Adrenal gland (tissue), 12 donors: ENCODE results near the gene ABT1. TPM values are rescaled to one million over a fixed set of nuclear protein-coding genes. Genes with fewer than 3 reads are reported as not detected.

ENCODE experiments used
- DNase-seq, 7 donors: peaks; one replicate each; pipeline ENCODE4 v3.0.0-alpha.2; 2019 to 2020
- H3K27ac ChIP-seq, 5 donors: fragments of 200-600 bp; sonication (generic) in 4 of 5; 1 replicate in 3 of 5; 2 replicates in 2 of 5; pipeline versions ENCODE4 v1.5.1 to v1.8.0; 2016 to 2020; ENCODE audit warnings: mild to moderate bottlenecking in 1 of 5
- H3K27me3 ChIP-seq: fragments of 200-600 bp; 2 replicates; pipeline ENCODE4 v1.8.0; 2021
- H3K36me3 ChIP-seq, 2 donors: fragments of 200-600 bp; replicated peaks in 1 of 2; 1 replicate in 1 of 2; 2 replicates in 1 of 2; pipeline versions ENCODE4 v1.5.1 to v1.8.0; 2018 to 2022
- H3K4me1 ChIP-seq, 2 donors: fragments of 200-600 bp; replicated peaks in 1 of 2; 1 replicate in 1 of 2; 2 replicates in 1 of 2; pipeline versions ENCODE4 v1.5.1 to v1.8.0; 2018 to 2021
- H3K4me3 ChIP-seq, 4 donors: fragments of 200-600 bp; sonication (generic) in 3 of 4; one replicate each; pipeline ENCODE4 v1.5.1; 2016 to 2018
- H3K9me3 ChIP-seq, 3 donors: fragments of 200-600 bp; sonication (generic) in 1 of 3; replicated peaks in 1 of 3; 1 replicate in 2 of 3; 2 replicates in 1 of 3; pipeline versions ENCODE4 v1.5.1 to v1.8.0; 2016 to 2021
- POLR2A ChIP-seq, 2 donors: fragments of 450-650 bp; IDR thresholded peaks; one replicate each; pipeline ENCODE4 v1.6.1; 2017; ENCODE audit warnings: antibody characterized with exemption in 2 of 2, mild to moderate bottlenecking in 2 of 2, moderate library complexity in 1 of 2
- whole genome bisulfite sequencing, 4 donors: extraction: QIAGEN DNeasy Blood & Tissue Kit in 2 of 4; methylation state at CpG; one replicate each; pipeline versions ENCODE4 v1.1.5 to v1.1.7; 2013 to 2017; 5-methylcytosine and 5-hydroxymethylcytosine counted together
- intact Hi-C, 2 donors: fragments of 100-400 bp; cut with DNase I; formaldehyde crosslinking; loops; one replicate each; pipeline versions ENCODE4 v1.14.1 to v1.15.0; 2022 to 2023
- polyA plus RNA-seq, 3 donors: library from polyadenylated mRNA; stranded (reverse); fragments of 200-250 nt in 2 of 3; fragments of 350-450 nt in 1 of 3; fragmentation: Illumina TruSeq in 1 of 3; extraction: RNeasy Lipid Tissue Mini Kit (QIAGEN cat#74804) in 1 of 3; gene quantifications; one replicate each; pipeline ENCODE4 v1.2.3, GENCODE V29; 2013 to 2014
- total RNA-seq, 9 donors: library from RNA; depleted of rRNA in 4 of 9; stranded (reverse); fragments of >200 nt in 4 of 9; fragments of 120-200 nt in 1 of 9; fragmentation: NEBNext Ultra II Directional in 1 of 9; extraction: Animal tissue kit (Norgen Biotek cat#: 25700) in 1 of 9; gene quantifications; one replicate each; pipeline versions ENCODE4 v1.1.0 to v1.2.4, GENCODE V29; 2013 to 2023
- TF ChIP-seq, protein P1 (sequence below), 6 experiments: fragments of 450-650 bp in 4 of 6; fragments of 200-600 bp in 2 of 6; sonication (generic) in 1 of 6; IDR thresholded peaks; 1 replicate in 5 of 6; 2 replicates in 1 of 6; pipeline versions ENCODE4 v1.5.1 to v1.8.0; 2016 to 2021; ENCODE audit warnings: antibody characterized with exemption in 6 of 6, mild to moderate bottlenecking in 2 of 6, moderate library complexity in 1 of 6
- donor health status: healthy with polysubstance abuse.
- donor health status: Bipolar disorder and iron deficiency.
- donor health status: DM: yes; HTN: yes; CAD: no.
- donor health status: DM: no; HTN: no; CAD: no.
- donor health status: DM: no; HTN: no; CAD: no.
- donor health status: DM: yes; HTN: yes; CAD: no.

The ABT1 gene
- total and polyA plus RNA-seq, 12 donors: 7.3 to 21.6 (median 12.1) TPM

DNA sequence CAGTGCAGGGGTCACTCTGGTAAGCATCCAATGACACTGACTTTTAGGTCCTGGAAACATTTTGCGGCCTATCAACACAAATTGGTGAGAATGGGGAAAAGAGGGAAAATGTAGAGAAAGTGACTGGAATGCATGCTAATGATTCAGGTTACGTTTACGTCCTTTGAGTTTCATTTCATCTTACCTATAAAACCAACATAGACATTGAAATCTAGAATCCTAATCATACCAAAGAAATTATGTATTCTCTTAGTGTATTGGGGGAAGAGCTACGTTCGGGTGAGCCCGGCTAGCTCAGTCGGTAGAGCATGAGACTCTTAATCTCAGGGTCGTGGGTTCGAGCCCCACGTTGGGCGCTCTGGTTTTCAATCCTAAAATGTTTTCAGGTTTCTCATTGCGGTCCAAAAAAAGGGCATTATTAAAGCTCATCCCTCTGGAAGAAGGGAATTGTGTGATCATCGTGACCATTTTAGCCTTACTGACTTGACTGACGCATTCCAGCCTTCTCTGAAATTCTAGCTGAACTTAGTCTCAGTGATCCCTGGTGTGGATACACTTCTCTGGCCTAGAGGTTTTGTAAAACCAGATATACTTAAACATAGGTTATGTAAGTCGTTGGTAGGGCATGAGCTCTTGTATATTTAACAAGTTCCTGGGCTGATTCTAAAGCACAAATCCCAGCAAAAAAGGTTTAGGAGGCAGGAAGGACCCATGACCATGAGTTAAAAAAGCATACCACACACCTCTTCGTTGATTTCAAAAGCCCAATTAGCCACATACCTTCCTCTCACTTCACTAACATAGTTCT is 40.3 kb upstream of the ABT1 start:
- intact Hi-C loops: loop anchor here in 1 of 2 donors (10.0 kb wide), 1 partner anchor 242 kb away; no protein-coding TSS in a partner anchor
- no peaks in the 10 kb centered on the region for H3K27me3 ChIP-seq
- no peak overlapping the region for H3K27ac ChIP-seq
- no peaks in the 10 kb centered on the region for H3K9me3 ChIP-seq
- H3K36me3 ChIP-seq: no peaks in the 10 kb centered on the region
- 33 to 39% (median 35%) methylated on average over 16 of the region's 16 CpGs for WGBS, 4 donors
- TF ChIP-seq, protein P1, sequence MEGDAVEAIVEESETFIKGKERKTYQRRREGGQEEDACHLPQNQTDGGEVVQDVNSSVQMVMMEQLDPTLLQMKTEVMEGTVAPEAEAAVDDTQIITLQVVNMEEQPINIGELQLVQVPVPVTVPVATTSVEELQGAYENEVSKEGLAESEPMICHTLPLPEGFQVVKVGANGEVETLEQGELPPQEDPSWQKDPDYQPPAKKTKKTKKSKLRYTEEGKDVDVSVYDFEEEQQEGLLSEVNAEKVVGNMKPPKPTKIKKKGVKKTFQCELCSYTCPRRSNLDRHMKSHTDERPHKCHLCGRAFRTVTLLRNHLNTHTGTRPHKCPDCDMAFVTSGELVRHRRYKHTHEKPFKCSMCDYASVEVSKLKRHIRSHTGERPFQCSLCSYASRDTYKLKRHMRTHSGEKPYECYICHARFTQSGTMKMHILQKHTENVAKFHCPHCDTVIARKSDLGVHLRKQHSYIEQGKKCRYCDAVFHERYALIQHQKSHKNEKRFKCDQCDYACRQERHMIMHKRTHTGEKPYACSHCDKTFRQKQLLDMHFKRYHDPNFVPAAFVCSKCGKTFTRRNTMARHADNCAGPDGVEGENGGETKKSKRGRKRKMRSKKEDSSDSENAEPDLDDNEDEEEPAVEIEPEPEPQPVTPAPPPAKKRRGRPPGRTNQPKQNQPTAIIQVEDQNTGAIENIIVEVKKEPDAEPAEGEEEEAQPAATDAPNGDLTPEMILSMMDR (IDR thresholded peaks at IDR 0.05): no peak
- TF ChIP-seq POLR2A (IDR thresholded peaks at IDR 0.05): no peak
- H3K4me1 ChIP-seq: peaks cover 3 to 13% of the 10 kb centered on the region in 2 donors
- peak in 5 of 7 donors; percentile 31 to 80 (median 48) for DNase-seq
- H3K4me3 ChIP-seq: no peak overlapping the region

DNA sequence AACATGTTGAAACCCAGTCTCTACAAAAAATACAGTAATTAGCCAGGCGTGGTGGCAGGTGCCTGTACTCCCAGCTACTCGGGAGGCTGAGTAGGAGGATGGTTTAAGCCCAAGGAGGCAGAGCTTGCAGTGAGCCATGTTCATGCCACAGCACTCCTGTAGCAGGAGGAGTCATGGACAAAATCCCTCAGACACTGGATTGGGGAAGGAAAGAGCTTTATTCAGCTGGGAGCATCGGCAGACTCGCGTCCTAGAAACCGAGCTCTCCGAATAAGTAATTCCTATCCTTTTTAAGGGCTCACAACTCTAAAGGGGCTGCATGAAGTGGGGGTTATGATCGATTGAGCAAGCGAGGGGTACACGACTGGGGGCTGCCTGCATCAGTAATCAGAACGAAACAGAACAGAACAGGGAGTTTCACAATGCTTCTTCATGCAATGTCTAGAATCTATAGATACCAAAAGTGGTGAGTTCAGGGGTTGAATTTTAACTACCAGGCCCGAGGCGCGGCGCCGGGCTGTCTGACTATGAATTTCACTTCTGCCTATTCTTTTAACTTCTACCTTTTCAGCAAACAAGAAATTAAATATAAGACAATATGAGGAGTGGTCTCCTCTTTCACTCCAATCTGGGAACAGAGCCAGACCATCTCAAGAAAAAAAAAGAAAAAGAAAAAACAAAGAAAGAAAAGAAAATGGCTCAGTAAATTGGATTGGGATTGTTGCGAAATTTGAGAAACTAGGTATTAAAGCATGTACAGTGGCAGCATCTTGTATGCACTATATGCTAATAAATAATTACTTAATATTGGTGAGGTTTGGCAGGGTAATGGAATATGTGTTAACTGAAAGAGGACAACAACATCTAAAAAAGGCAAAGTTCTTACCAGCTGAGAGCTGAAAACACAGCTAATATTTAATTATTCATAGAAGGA is 35.0 kb upstream of the ABT1 start:
- Histone ChIP-seq H3K9me3 (no peaks in the 10 kb centered on the region), H3K27me3 (no peaks in the 10 kb centered on the region), H3K4me1 (no peaks in the 10 kb centered on the region), H3K36me3 (no peaks in the 10 kb centered on the region), H3K27ac (no peak overlapping the region), H3K4me3 (no peak overlapping the region)
- no peak for DNase-seq
- TF ChIP-seq POLR2A (IDR thresholded peaks at IDR 0.05): no peak
- TF ChIP-seq, protein P1 (IDR thresholded peaks at IDR 0.05): no peak
- WGBS, 4 donors: 79 to 93% (median 84%) methylated on average over 17 of the region's 17 CpGs
- intact Hi-C loops: no loop called here

DNA sequence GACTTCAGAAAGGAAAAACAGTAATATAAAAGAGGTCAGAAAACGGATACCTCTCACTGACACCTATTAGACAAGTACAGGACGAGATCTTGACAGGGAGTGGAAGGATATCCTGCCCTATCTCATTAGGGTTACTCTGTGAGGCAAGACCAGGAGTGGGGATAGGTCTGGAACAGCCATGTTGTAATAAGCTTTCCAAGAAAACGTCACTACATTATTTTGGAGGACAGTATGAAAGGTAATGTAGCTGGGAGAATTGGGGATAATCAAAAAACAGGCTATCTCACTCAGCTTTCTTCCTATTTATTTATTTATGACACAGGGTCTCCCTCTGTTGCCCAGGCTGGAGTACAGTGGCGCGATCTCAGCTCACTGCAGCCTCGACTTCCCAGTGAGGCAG is 33.3 kb upstream of the ABT1 start:
- H3K4me1 ChIP-seq: no peaks in the 10 kb centered on the region
- intact Hi-C loops: no loop called here
- 67 to 73% (median 71%) methylated on average over 6 of the region's 6 CpGs for WGBS, 4 donors

More for the DNA sequence above, 33.3 kb upstream of the ABT1 start:
- H3K36me3 ChIP-seq: no peaks in the 10 kb centered on the region
- no peak for TF ChIP-seq POLR2A (IDR thresholded peaks at IDR 0.05)
- TF ChIP-seq, protein P1 (IDR thresholded peaks at IDR 0.05): no peak
- H3K4me3 ChIP-seq: no peak overlapping the region
- DNase-seq: no peak
- no peaks in the 10 kb centered on the region for H3K27me3 ChIP-seq
- H3K27ac ChIP-seq: no peak overlapping the region
- no peaks in the 10 kb centered on the region for H3K9me3 ChIP-seq
